HEK293 (cell line): Measurements from ENCODE around the gene FADS2.
A peak's percentile ranks its signal among the peaks of the same experiment; 100 is the strongest.

Experiments
- CTCF ChIA-PET: fragments of 350-600 bp; formaldehyde crosslinking; extraction: SDS; loops from one replicate; lab custom pipeline; 2021; ENCODE audit warnings: antibody characterized with exemption; lab: Yijun Ruan, JAX
- POLR2A ChIA-PET: fragments of 300-600 bp; formaldehyde crosslinking; extraction: SDS; loops from one replicate; lab custom pipeline; 2020; ENCODE audit warnings: antibody characterized with exemption, inconsistent platforms; lab: Yijun Ruan, JAX
- H3K27ac ChIP-seq: fragments of 200-500 bp; sonication (Bioruptor generic); 2 replicates; pipeline ENCODE4 v1.5.1; 2014; ENCODE audit warnings: low read depth, low read length, control low read depth, inconsistent platforms; ENCODE audit errors: extremely low read depth
- H3K36me3 ChIP-seq, 2 experiments: fragments of 200-500 bp in 1 of 2; sonication (Bioruptor generic) in 1 of 2; 1 replicate in 1 of 2; 2 replicates in 1 of 2; pipeline ENCODE4 v1.5.1; 2014 to 2017; ENCODE audit warnings: inconsistent platforms in 2 of 2, low read length in 2 of 2; ENCODE audit not compliant: control insufficient read depth in 2 of 2, insufficient read depth in 1 of 2
- H3K4me1 ChIP-seq: fragments of 200-500 bp; sonication (Bioruptor generic); 2 replicates; pipeline ENCODE4 v1.5.1; 2014; ENCODE audit warnings: mild to moderate bottlenecking, low read length, inconsistent platforms; ENCODE audit not compliant: control insufficient read depth, insufficient read depth
- H3K4me3 ChIP-seq: 2 replicates; pipeline ENCODE4 v1.5.1; 2011; ENCODE audit warnings: low read depth, mild to moderate bottlenecking, control low read depth, low read length, moderate library complexity
- H3K9me3 ChIP-seq: fragments of 200-500 bp; sonication (Bioruptor generic); 2 replicates; pipeline ENCODE4 v1.5.1; 2014; ENCODE audit warnings: low read depth, low read length, inconsistent platforms; ENCODE audit not compliant: control insufficient read depth, insufficient read depth
- KLF7 ChIP-seq: fragments of 450-650 bp; formaldehyde crosslinking; IDR thresholded peaks from 2 replicates; pipeline ENCODE4 v1.5.1; 2016; ENCODE audit warnings: missing biosample characterization, missing genetic modification characterization, borderline replicate concordance
- KLF9 ChIP-seq: fragments of 450-650 bp; formaldehyde crosslinking; IDR thresholded peaks from 2 replicates; pipeline ENCODE4 v1.5.1; 2016; ENCODE audit warnings: missing biosample characterization, missing genetic modification characterization, low read depth
- SP2 ChIP-seq: fragments of 450-650 bp; formaldehyde crosslinking; IDR thresholded peaks from 2 replicates; pipeline ENCODE4 v1.5.1; 2016; ENCODE audit warnings: missing biosample characterization, missing genetic modification characterization
- SP7 ChIP-seq: fragments of 450-650 bp; formaldehyde crosslinking; IDR thresholded peaks from 2 replicates; pipeline ENCODE4 v1.5.1; 2016; ENCODE audit warnings: missing biosample characterization, missing genetic modification characterization
- ZBTB17 ChIP-seq: fragments of 450-650 bp; formaldehyde crosslinking; IDR thresholded peaks from 2 replicates; pipeline ENCODE4 v1.5.1; 2016; ENCODE audit warnings: missing biosample characterization, missing genetic modification characterization
- ZBTB48 ChIP-seq: fragments of 450-650 bp; formaldehyde crosslinking; IDR thresholded peaks from 2 replicates; pipeline ENCODE4 v1.5.1; 2016; ENCODE audit warnings: missing biosample characterization, missing genetic modification characterization
- ZNF140 ChIP-seq: fragments of 450-650 bp; formaldehyde crosslinking; IDR thresholded peaks from 2 replicates; pipeline ENCODE4 v1.5.1; 2016; ENCODE audit warnings: missing biosample characterization, missing genetic modification characterization
- ZNF202 ChIP-seq: fragments of 450-650 bp; formaldehyde crosslinking; IDR thresholded peaks from 2 replicates; pipeline ENCODE4 v1.5.1; 2016; ENCODE audit warnings: missing biosample characterization, missing genetic modification characterization, borderline replicate concordance
- ZNF391 ChIP-seq: fragments of 450-650 bp; formaldehyde crosslinking; IDR thresholded peaks from 2 replicates; pipeline ENCODE4 v1.5.1; 2016; ENCODE audit warnings: low read depth, missing biosample characterization, missing genetic modification characterization, borderline replicate concordance
- ZNF549 ChIP-seq: fragments of 450-650 bp; IDR thresholded peaks from 2 replicates; pipeline ENCODE4 v1.5.1; 2018; ENCODE audit warnings: missing biosample characterization, missing genetic modification characterization, mild to moderate bottlenecking, inconsistent platforms, moderate library complexity
- ZNF561 ChIP-seq: fragments of 450-650 bp; IDR thresholded peaks from 2 replicates; pipeline ENCODE4 v1.5.1; 2018; ENCODE audit warnings: missing biosample characterization, missing genetic modification characterization, borderline replicate concordance
- ZNF624 ChIP-seq: fragments of 450-650 bp; formaldehyde crosslinking; IDR thresholded peaks from 2 replicates; pipeline ENCODE4 v1.5.1; 2017; ENCODE audit warnings: missing biosample characterization, missing genetic modification characterization
- ZNF792 ChIP-seq: fragments of 450-650 bp; formaldehyde crosslinking; IDR thresholded peaks from 2 replicates; pipeline ENCODE4 v1.5.1; 2016; ENCODE audit warnings: missing biosample characterization, missing genetic modification characterization
- ZSCAN30 ChIP-seq: fragments of 450-650 bp; IDR thresholded peaks from 2 replicates; pipeline ENCODE4 v1.5.1; 2018; ENCODE audit warnings: missing biosample characterization, mild to moderate bottlenecking, missing genetic modification characterization, moderate library complexity
- TF ChIP-seq, protein P1 (sequence below): fragments of 450-650 bp; formaldehyde crosslinking; IDR thresholded peaks from 2 replicates; pipeline ENCODE4 v1.5.1; 2016; ENCODE audit warnings: missing biosample characterization, missing genetic modification characterization
- TF ChIP-seq, protein P2 (sequence below): fragments of 450-650 bp; formaldehyde crosslinking; IDR thresholded peaks from 2 replicates; pipeline ENCODE4 v1.5.1; 2016; ENCODE audit warnings: missing biosample characterization, missing genetic modification characterization, borderline replicate concordance
- TF ChIP-seq, protein P3 (sequence below): fragments of 450-650 bp; formaldehyde crosslinking; IDR thresholded peaks from 2 replicates; pipeline ENCODE4 v1.5.1; 2016; ENCODE audit warnings: missing biosample characterization, missing genetic modification characterization

The FADS2 gene

DNA sequence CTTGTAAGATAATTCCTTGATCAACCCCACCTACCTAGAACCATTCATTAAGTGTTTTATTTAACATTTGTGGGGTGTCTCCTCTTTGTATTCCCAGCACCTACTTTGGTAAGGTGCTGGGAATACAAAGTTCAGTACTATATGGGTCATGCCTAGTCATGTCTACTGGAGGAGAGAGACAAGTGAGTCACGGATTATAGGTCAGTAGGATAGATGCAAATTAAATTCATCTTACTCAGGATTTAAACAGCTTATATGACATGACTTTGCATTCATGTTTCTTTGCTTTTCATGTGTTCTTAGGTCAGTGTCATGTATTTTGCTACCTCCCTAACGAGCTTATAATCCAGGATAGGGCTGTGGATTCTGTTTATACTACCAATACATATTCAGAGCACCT lies 7.9 kb upstream of the FADS2 start:
- Histone ChIP-seq H3K27ac (no peak overlapping the region), H3K4me1 (no peaks in the 10 kb centered on the region), H3K36me3 (no peaks in the 10 kb centered on the region), H3K4me3 (no peak overlapping the region), H3K9me3 (no peaks in the 10 kb centered on the region)
- TF ChIP-seq ZNF561 (tag by site-specific recombination) = no peak
- TF ChIP-seq, protein P1, sequence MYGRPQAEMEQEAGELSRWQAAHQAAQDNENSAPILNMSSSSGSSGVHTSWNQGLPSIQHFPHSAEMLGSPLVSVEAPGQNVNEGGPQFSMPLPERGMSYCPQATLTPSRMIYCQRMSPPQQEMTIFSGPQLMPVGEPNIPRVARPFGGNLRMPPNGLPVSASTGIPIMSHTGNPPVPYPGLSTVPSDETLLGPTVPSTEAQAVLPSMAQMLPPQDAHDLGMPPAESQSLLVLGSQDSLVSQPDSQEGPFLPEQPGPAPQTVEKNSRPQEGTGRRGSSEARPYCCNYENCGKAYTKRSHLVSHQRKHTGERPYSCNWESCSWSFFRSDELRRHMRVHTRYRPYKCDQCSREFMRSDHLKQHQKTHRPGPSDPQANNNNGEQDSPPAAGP = no peak
- no peak for TF ChIP-seq ZNF549 (tag by site-specific recombination)
- no peak for TF ChIP-seq ZSCAN30
- TF ChIP-seq KLF9 (tag by site-specific recombination) = no peak
- no peak for TF ChIP-seq ZNF624
- TF ChIP-seq, protein P2, sequence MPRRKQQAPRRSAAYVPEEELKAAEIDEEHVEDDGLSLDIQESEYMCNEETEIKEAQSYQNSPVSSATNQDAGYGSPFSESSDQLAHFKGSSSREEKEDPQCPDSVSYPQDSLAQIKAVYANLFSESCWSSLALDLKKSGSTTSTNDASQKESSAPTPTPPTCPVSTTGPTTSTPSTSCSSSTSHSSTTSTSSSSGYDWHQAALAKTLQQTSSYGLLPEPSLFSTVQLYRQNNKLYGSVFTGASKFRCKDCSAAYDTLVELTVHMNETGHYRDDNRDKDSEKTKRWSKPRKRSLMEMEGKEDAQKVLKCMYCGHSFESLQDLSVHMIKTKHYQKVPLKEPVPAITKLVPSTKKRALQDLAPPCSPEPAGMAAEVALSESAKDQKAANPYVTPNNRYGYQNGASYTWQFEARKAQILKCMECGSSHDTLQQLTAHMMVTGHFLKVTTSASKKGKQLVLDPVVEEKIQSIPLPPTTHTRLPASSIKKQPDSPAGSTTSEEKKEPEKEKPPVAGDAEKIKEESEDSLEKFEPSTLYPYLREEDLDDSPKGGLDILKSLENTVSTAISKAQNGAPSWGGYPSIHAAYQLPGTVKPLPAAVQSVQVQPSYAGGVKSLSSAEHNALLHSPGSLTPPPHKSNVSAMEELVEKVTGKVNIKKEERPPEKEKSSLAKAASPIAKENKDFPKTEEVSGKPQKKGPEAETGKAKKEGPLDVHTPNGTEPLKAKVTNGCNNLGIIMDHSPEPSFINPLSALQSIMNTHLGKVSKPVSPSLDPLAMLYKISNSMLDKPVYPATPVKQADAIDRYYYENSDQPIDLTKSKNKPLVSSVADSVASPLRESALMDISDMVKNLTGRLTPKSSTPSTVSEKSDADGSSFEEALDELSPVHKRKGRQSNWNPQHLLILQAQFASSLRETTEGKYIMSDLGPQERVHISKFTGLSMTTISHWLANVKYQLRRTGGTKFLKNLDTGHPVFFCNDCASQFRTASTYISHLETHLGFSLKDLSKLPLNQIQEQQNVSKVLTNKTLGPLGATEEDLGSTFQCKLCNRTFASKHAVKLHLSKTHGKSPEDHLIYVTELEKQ (tag by site-specific recombination) = no peak
- TF ChIP-seq ZBTB48 = no peak
- TF ChIP-seq SP2 (tag by site-specific recombination) = no peak
- TF ChIP-seq ZNF202 = no peak
- no peak for TF ChIP-seq ZNF140
- CTCF ChIA-PET = interaction anchor here (1.5 to 1.7 kb wide), 3 partner anchors 23 to 127 kb away, joined by 4 to 9 read pairs (median 5); no protein-coding TSS in a partner anchor
- POLR2A ChIA-PET = no interaction called here

DNA sequence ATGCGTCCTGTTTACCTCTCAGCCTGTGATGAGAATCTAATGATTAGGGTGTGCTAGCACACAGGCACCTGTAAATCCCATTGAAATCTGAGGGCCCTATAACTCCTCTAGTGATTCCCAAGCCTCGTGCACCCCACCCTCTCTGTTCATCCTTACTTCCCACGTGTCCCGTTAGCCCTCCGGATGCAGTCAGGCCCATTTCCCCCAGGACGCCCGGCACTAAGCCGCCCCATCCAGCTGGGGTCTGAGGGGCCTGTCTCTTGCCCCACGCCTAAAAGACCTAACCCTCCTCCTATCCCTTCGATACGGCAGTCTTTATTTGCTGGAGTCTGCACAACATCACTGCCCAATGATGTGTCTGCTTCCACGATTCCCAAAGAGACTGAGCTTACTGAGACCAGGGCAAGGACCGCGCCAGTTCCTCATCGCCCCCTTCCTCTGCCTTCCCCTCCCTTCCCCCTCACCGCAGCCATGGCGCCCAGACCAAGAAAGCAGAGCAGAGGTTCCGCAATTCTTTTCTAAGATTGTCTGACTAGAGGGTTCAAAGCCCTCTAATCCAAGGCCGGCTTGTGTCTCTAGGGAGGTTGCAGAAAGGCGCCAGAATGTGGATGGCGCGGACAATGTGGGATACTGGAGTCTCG lies 1.1 kb upstream of the FADS2 start:
- peak overlapping the region; percentile 62 for H3K4me3 ChIP-seq
- H3K4me1 ChIP-seq = peaks cover 10% of the 10 kb centered on the region; the same call in 1 of the 2 replicates
- peak overlapping the region; percentile 96 for H3K27ac ChIP-seq
- POLR2A ChIA-PET = no interaction called here
- H3K9me3 ChIP-seq = no peaks in the 10 kb centered on the region
- H3K36me3 ChIP-seq = no peaks in the 10 kb centered on the region
- TF ChIP-seq, protein P3, sequence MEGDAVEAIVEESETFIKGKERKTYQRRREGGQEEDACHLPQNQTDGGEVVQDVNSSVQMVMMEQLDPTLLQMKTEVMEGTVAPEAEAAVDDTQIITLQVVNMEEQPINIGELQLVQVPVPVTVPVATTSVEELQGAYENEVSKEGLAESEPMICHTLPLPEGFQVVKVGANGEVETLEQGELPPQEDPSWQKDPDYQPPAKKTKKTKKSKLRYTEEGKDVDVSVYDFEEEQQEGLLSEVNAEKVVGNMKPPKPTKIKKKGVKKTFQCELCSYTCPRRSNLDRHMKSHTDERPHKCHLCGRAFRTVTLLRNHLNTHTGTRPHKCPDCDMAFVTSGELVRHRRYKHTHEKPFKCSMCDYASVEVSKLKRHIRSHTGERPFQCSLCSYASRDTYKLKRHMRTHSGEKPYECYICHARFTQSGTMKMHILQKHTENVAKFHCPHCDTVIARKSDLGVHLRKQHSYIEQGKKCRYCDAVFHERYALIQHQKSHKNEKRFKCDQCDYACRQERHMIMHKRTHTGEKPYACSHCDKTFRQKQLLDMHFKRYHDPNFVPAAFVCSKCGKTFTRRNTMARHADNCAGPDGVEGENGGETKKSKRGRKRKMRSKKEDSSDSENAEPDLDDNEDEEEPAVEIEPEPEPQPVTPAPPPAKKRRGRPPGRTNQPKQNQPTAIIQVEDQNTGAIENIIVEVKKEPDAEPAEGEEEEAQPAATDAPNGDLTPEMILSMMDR = 0 out of 2 replicates have a peak, but pooled peaks have one; percentile 8
- TF ChIP-seq ZBTB17 (tag by site-specific recombination) (0 out of 2 replicates have a peak, but pooled peaks have one; percentile 9), KLF7 (tag by site-specific recombination) (no peak), KLF9 (tag by site-specific recombination) (no peak), SP7 (no peak), ZNF792 (no peak), ZNF391 (no peak)
- CTCF ChIA-PET = interaction anchor here (1.2 to 3.1 kb wide), 3 partner anchors 12 to 79 kb away, joined by 4 to 13 read pairs (median 4); no protein-coding TSS in a partner anchor
